HepG2 (cell line): Measurements from ENCODE around the gene VEGFA. TPM values are rescaled to one million over a fixed set of nuclear protein-coding genes. Genes with fewer than 3 reads are reported as not detected.

Experiments
- CENPX ChIP-seq: sonication (generic); formaldehyde crosslinking; IDR thresholded peaks from 2 replicates; pipeline ENCODE4 v1.9.0; 2021; ENCODE audit warnings: mild to moderate bottlenecking, missing genetic modification reagents, moderate library complexity
- FOXC1 ChIP-seq: sonication (generic); formaldehyde crosslinking; IDR thresholded peaks from 2 replicates; pipeline ENCODE4 v1.8.0; 2022; ENCODE audit warnings: mild to moderate bottlenecking, missing genetic modification reagents, borderline replicate concordance
- GABPA ChIP-seq, 2 experiments: IDR thresholded peaks; 2 replicates each; pipeline ENCODE4 v1.6.1; 2011 to 2016; ENCODE audit warnings: low read depth in 2 of 2, low read length in 1 of 2, missing biosample characterization in 1 of 2, missing genetic modification characterization in 1 of 2
- GATAD2A ChIP-seq: IDR thresholded peaks from 2 replicates; pipeline ENCODE4 v1.6.1; 2016
- MED8 ChIP-seq: sonication (generic); formaldehyde crosslinking; IDR thresholded peaks from 2 replicates; pipeline ENCODE4 v1.8.1; 2023; ENCODE audit warnings: mild to moderate bottlenecking, missing genetic modification reagents; ENCODE audit not compliant: insufficient replicate concordance
- PHF20 ChIP-seq: sonication (generic); formaldehyde crosslinking; IDR thresholded peaks from 2 replicates; pipeline ENCODE4 v1.5.0; 2020; ENCODE audit warnings: mild to moderate bottlenecking, missing genetic modification reagents
- SIN3B ChIP-seq: fragments of 150-350 bp; IDR thresholded peaks from 2 replicates; pipeline ENCODE4 v1.6.1; 2014; ENCODE audit warnings: low read length
- TBP ChIP-seq: sonication (generic); formaldehyde crosslinking; IDR thresholded peaks from 2 replicates; pipeline ENCODE4 v1.5.0; 2020; ENCODE audit warnings: missing genetic modification reagents
- TSC22D2 ChIP-seq: sonication (generic); formaldehyde crosslinking; IDR thresholded peaks from 2 replicates; pipeline ENCODE4 v1.5.1; 2020; ENCODE audit warnings: missing genetic modification reagents, mild to moderate bottlenecking, borderline replicate concordance
- XBP1 ChIP-seq: sonication (generic); formaldehyde crosslinking; IDR thresholded peaks from 2 replicates; pipeline ENCODE4 v1.5.0; 2020; ENCODE audit warnings: missing genetic modification reagents
- ZFP1 ChIP-seq: IDR thresholded peaks from 2 replicates; pipeline ENCODE4 v1.6.1; 2016
- ZNF10 ChIP-seq: sonication (generic); formaldehyde crosslinking; IDR thresholded peaks from 2 replicates; pipeline ENCODE4 v1.4.0; 2020; ENCODE audit warnings: mild to moderate bottlenecking, low read depth, missing genetic modification reagents, borderline replicate concordance
- ZNF138 ChIP-seq: sonication (generic); formaldehyde crosslinking; IDR thresholded peaks from 2 replicates; pipeline ENCODE4 v1.5.0; 2020; ENCODE audit warnings: mild to moderate bottlenecking, low read depth, missing genetic modification reagents
- ZNF235 ChIP-seq: sonication (generic); formaldehyde crosslinking; IDR thresholded peaks from 2 replicates; pipeline ENCODE4 v1.8.1; 2023; ENCODE audit warnings: mild to moderate bottlenecking, missing genetic modification reagents, borderline replicate concordance
- ZNF343 ChIP-seq: sonication (generic); formaldehyde crosslinking; IDR thresholded peaks from 2 replicates; pipeline ENCODE4 v1.4.0; 2020; ENCODE audit warnings: mild to moderate bottlenecking, missing genetic modification reagents
- ZNF501 ChIP-seq: sonication (generic); formaldehyde crosslinking; IDR thresholded peaks from 2 replicates; pipeline ENCODE4 v1.5.1; 2020; ENCODE audit warnings: mild to moderate bottlenecking, moderate library complexity, missing genetic modification reagents
- ZNF629 ChIP-seq: sonication (generic); formaldehyde crosslinking; conservative IDR thresholded peaks from 2 replicates; pipeline ENCODE4 v1.5.0; 2020; ENCODE audit warnings: missing genetic modification reagents
- ZNF749 ChIP-seq: sonication (generic); formaldehyde crosslinking; IDR thresholded peaks from 2 replicates; pipeline ENCODE4 v1.8.0; 2022; ENCODE audit warnings: mild to moderate bottlenecking, missing genetic modification reagents, moderate library complexity, borderline replicate concordance
- ZNF878 ChIP-seq: sonication (generic); formaldehyde crosslinking; IDR thresholded peaks from 2 replicates; pipeline ENCODE4 v1.8.1; 2023; ENCODE audit warnings: mild to moderate bottlenecking, missing genetic modification reagents, moderate library complexity
- polyA plus RNA-seq, 8 experiments: library from polyadenylated mRNA; depleted of rRNA in 3 of 8; stranded (reverse) in 7 of 8; unstranded in 1 of 8; fragments of >200 nt; fragmentation: Illumina TruSeq in 4 of 8; extraction: Trizol in 4 of 8; gene quantifications; 2 replicates each; pipeline versions ENCODE4 v1.2.1 to v1.2.3, GENCODE V29; 2011 to 2016; ENCODE audit warnings: low read depth in 4 of 8, missing spikeins in 1 of 8, mixed read lengths in 1 of 8; ENCODE audit not compliant: insufficient read depth in 1 of 8
- total RNA-seq, 5 experiments: library from RNA; depleted of rRNA; stranded (reverse); fragments of >200 nt; fragmentation: Illumina TruSeq; extraction: Trizol; gene quantifications; 2 replicates each; pipeline ENCODE4 v1.2.3, GENCODE V29; 2016; ENCODE audit warnings: low read depth in 1 of 5
- TF ChIP-seq, protein P1 (sequence below): sonication (generic); formaldehyde crosslinking; IDR thresholded peaks from 2 replicates; pipeline ENCODE4 v1.8.1; 2022; ENCODE audit warnings: low read depth, mild to moderate bottlenecking, missing genetic modification reagents
- TF ChIP-seq, protein P2 (sequence below): sonication (generic); formaldehyde crosslinking; IDR thresholded peaks from 2 replicates; pipeline ENCODE4 v1.4.0; 2020; ENCODE audit warnings: missing genetic modification reagents, mild to moderate bottlenecking, borderline replicate concordance
- TF ChIP-seq, protein P3 (sequence below): sonication (generic); formaldehyde crosslinking; IDR thresholded peaks from 2 replicates; pipeline ENCODE4 v1.4.0; 2020; ENCODE audit warnings: missing genetic modification reagents
- TF ChIP-seq, protein P4 (sequence below): sonication (generic); formaldehyde crosslinking; IDR thresholded peaks from 2 replicates; pipeline ENCODE4 v1.8.1; 2023; ENCODE audit warnings: mild to moderate bottlenecking, inconsistent platforms, moderate library complexity, missing genetic modification reagents, borderline replicate concordance

The VEGFA gene
- total and polyA plus RNA-seq, 2 of the 13 experiments (the other 11 are each of a cell fraction or from before 2014, with no cell fraction given) = 68.1 to 629 TPM

- TF ChIP-seq, protein P1, sequence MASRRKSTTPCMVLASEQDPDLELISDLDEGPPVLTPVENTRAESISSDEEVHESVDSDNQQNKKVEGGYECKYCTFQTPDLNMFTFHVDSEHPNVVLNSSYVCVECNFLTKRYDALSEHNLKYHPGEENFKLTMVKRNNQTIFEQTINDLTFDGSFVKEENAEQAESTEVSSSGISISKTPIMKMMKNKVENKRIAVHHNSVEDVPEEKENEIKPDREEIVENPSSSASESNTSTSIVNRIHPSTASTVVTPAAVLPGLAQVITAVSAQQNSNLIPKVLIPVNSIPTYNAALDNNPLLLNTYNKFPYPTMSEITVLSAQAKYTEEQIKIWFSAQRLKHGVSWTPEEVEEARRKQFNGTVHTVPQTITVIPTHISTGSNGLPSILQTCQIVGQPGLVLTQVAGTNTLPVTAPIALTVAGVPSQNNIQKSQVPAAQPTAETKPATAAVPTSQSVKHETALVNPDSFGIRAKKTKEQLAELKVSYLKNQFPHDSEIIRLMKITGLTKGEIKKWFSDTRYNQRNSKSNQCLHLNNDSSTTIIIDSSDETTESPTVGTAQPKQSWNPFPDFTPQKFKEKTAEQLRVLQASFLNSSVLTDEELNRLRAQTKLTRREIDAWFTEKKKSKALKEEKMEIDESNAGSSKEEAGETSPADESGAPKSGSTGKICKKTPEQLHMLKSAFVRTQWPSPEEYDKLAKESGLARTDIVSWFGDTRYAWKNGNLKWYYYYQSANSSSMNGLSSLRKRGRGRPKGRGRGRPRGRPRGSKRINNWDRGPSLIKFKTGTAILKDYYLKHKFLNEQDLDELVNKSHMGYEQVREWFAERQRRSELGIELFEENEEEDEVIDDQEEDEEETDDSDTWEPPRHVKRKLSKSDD (CRISPR knock-in tag) = no peak
- TF ChIP-seq ZNF629 (CRISPR knock-in tag) = no peak
- TF ChIP-seq XBP1 (CRISPR knock-in tag) = no peak
- no peak for TF ChIP-seq ZNF749 (CRISPR knock-in tag)
- TF ChIP-seq CENPX (CRISPR knock-in tag) = no peak
- no peak for TF ChIP-seq ZNF235 (CRISPR knock-in tag)
- no peak for TF ChIP-seq ZFP1 (CRISPR knock-in tag)
- TF ChIP-seq PHF20 (CRISPR knock-in tag) = no peak
- no peak for TF ChIP-seq TBP (CRISPR knock-in tag)
- no peak for TF ChIP-seq ZNF501
- TF ChIP-seq GABPA (IDR thresholded peaks at IDR 0.05; ENCODE audit: low read depth, low read length) = no peak
- no peak for TF ChIP-seq GABPA (CRISPR knock-in tag; IDR thresholded peaks at IDR 0.05; ENCODE audit: low read depth)
- TF ChIP-seq TSC22D2 (CRISPR knock-in tag) = no peak
- no peak for TF ChIP-seq ZNF343
- no peak for TF ChIP-seq FOXC1
- TF ChIP-seq, protein P2, sequence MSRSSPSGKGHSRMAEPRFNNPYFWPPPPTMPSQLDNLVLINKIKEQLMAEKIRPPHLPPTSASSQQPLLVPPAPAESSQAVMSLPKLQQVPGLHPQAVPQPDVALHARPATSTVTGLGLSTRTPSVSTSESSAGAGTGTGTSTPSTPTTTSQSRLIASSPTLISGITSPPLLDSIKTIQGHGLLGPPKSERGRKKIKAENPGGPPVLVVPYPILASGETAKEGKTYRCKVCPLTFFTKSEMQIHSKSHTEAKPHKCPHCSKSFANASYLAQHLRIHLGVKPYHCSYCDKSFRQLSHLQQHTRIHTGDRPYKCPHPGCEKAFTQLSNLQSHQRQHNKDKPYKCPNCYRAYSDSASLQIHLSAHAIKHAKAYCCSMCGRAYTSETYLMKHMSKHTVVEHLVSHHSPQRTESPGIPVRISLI (CRISPR knock-in tag) = 0 out of 2 replicates have a peak, but pooled peaks have one; percentile 15
- TF ChIP-seq, protein P3, sequence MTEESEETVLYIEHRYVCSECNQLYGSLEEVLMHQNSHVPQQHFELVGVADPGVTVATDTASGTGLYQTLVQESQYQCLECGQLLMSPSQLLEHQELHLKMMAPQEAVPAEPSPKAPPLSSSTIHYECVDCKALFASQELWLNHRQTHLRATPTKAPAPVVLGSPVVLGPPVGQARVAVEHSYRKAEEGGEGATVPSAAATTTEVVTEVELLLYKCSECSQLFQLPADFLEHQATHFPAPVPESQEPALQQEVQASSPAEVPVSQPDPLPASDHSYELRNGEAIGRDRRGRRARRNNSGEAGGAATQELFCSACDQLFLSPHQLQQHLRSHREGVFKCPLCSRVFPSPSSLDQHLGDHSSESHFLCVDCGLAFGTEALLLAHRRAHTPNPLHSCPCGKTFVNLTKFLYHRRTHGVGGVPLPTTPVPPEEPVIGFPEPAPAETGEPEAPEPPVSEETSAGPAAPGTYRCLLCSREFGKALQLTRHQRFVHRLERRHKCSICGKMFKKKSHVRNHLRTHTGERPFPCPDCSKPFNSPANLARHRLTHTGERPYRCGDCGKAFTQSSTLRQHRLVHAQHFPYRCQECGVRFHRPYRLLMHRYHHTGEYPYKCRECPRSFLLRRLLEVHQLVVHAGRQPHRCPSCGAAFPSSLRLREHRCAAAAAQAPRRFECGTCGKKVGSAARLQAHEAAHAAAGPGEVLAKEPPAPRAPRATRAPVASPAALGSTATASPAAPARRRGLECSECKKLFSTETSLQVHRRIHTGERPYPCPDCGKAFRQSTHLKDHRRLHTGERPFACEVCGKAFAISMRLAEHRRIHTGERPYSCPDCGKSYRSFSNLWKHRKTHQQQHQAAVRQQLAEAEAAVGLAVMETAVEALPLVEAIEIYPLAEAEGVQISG (CRISPR knock-in tag) = no peak
- no peak for TF ChIP-seq MED8 (CRISPR knock-in tag)
- peak; percentile 41; the same call in 1 of the 2 replicates for TF ChIP-seq GATAD2A (CRISPR knock-in tag)
- TF ChIP-seq SIN3B = no peak
- TF ChIP-seq ZNF878 = no peak
- no peak for TF ChIP-seq ZNF10 (CRISPR knock-in tag)
- no peak for TF ChIP-seq ZNF138 (CRISPR knock-in tag)
- TF ChIP-seq, protein P4, sequence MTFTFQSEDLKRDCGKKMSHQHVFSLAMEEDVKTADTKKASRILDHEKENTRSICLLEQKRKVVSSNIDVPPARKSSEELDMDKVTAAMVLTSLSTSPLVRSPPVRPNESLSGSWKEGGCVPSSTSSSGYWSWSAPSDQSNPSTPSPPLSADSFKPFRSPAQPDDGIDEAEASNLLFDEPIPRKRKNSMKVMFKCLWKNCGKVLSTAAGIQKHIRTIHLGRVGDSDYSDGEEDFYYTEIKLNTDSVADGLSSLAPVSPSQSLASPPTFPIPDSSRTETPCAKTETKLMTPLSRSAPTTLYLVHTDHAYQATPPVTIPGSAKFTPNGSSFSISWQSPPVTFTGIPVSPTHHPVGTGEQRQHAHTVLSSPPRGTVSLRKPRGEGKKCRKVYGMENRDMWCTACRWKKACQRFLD (CRISPR knock-in tag) = no peak
Measured at GRCh38 chr6:43743682-43744381, 26.2 kb upstream of the VEGFA start (continued).
